Measurements from ENCODE around the gene CACNB1.

DNA sequence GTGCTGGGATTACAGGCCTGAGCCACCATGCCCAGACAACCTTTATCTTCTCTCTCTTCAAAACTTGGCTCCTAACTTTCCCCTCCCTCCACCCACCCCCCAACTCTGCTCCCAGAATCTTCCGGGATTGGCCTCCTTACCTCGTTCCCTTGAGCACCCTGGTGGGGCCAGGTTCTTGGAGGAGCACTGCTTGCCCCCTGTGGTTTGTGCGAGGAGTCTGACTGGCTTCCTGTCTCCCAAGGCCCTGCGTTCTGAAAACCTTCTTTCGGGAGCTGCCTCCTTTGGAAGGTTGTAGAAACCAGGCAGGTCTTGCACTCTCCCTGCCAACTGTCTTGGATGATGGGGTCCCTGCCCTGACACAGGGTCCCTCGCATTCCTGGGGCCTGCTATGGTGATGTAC, 65.9 kb downstream of the CACNB1 start:
- TF ChIP-seq, protein P1, sequence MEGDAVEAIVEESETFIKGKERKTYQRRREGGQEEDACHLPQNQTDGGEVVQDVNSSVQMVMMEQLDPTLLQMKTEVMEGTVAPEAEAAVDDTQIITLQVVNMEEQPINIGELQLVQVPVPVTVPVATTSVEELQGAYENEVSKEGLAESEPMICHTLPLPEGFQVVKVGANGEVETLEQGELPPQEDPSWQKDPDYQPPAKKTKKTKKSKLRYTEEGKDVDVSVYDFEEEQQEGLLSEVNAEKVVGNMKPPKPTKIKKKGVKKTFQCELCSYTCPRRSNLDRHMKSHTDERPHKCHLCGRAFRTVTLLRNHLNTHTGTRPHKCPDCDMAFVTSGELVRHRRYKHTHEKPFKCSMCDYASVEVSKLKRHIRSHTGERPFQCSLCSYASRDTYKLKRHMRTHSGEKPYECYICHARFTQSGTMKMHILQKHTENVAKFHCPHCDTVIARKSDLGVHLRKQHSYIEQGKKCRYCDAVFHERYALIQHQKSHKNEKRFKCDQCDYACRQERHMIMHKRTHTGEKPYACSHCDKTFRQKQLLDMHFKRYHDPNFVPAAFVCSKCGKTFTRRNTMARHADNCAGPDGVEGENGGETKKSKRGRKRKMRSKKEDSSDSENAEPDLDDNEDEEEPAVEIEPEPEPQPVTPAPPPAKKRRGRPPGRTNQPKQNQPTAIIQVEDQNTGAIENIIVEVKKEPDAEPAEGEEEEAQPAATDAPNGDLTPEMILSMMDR (IDR thresholded peaks at IDR 0.05; ENCODE audit: low read depth, low read length), result no peak
- TF ChIP-seq MYC (IDR thresholded peaks at IDR 0.05; ENCODE audit: low read depth, low read length), result no peak
- no peak for TF ChIP-seq POLR2A (IDR thresholded peaks at IDR 0.05; ENCODE audit: extremely low read depth, insufficient read length)
- TF ChIP-seq, protein P2, sequence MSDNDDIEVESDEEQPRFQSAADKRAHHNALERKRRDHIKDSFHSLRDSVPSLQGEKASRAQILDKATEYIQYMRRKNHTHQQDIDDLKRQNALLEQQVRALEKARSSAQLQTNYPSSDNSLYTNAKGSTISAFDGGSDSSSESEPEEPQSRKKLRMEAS (IDR thresholded peaks at IDR 0.05; ENCODE audit: low read depth, low read length), result no peak

Data from NB4 (cell line).